ENCODE data around the gene OR4C16. TPM values are rescaled to one million over a fixed set of nuclear protein-coding genes. Genes with fewer than 3 reads are reported as not detected.

Gene OR4C16
- total and polyA plus RNA-seq, 2 of the 13 experiments (the other 11 are each of a cell fraction or from before 2014, with no cell fraction given) = not detected

GRCh38 chr11:55607545-55607944 is 35.6 kb downstream of the OR4C16 start, which contains the start of gene OR4C11:
TSS of gene OR4C11 (minus strand) at chr11:55607645. CDS start at chr11:55604373, 3,272 bp downstream.
- Histone ChIP-seq H3K27ac (ENCODE audit: extremely low read length, insufficient read depth, low read length) (no peak within 1 kb of the TSS), H3K9me3 (ENCODE audit: low read length) (peaks cover 27% of the 10 kb centered on the region; the same call in 1 of the 2 replicates), H3K27me3 (ENCODE audit: control insufficient read depth in 1 of 2, insufficient read depth in 2 of 2, low read length in 2 of 2) (no peaks in the 10 kb centered on the region), H3K9ac (ENCODE audit: insufficient read depth, low read depth, low read length) (no peak within 1 kb of the TSS), H3K4me1 (ENCODE audit: insufficient read depth, low read length) (no peaks in the 10 kb centered on the region), H3K36me3 (replicated peaks in 1 of 2; ENCODE audit: control insufficient read depth in 1 of 2, insufficient read depth in 2 of 2, low read length in 2 of 2) (no peaks in the 10 kb centered on the region), H3K79me2 (ENCODE audit: insufficient read depth, low read length) (no peaks in the 10 kb centered on the region), H2AFZ (ENCODE audit: low read length) (no peak within 1 kb of the TSS), H3K4me3 (replicated peaks in 1 of 3; ENCODE audit: insufficient read depth in 1 of 3, low read depth in 2 of 3, low read length in 3 of 3) (no peak within 1 kb of the TSS), H4K20me1 (ENCODE audit: insufficient read depth, low read length) (no peaks in the 10 kb centered on the region), H3K4me2 (ENCODE audit: low read depth, low read length) (no peak within 1 kb of the TSS)
- ATAC-seq (no peak), DNase-seq (ENCODE audit: low spot score) (no peak), FAIRE-seq (no peak)
- WGBS (ENCODE audit: low lambda C conversion rate) = 0% methylated on average over 2 of the region's 2 CpGs
- CTCF ChIA-PET (ENCODE audit: low intra/inter-chr PET ratio, low total read pairs) = no interaction called here
- POLR2A ChIA-PET = no interaction called here
- BruUV-seq (replicated peaks) = no TSS peak
- intact Hi-C loops (cut with micrococcal nuclease; ENCODE audit: unreplicated experiment) = no loop called here
- in situ Hi-C loops (cut with HindIII; ENCODE audit: extremely low pct_ligation_motif_present, low pct_unique_long_range_greater_than_20kb) = no loop called here
- no peak for TF ChIP-seq ZNF503 (CRISPR knock-in tag; IDR thresholded peaks at IDR 0.05)
- TF ChIP-seq NONO (IDR thresholded peaks at IDR 0.05) = no peak
- no peak for TF ChIP-seq NONO (CRISPR knock-in tag; conservative IDR thresholded peaks at IDR 0.05)
- TF ChIP-seq PAWR (CRISPR knock-in tag; IDR thresholded peaks at IDR 0.05; ENCODE audit: borderline replicate concordance) = no peak
- no peak for TF ChIP-seq ZC3H4 (CRISPR knock-in tag; IDR thresholded peaks at IDR 0.05; ENCODE audit: borderline replicate concordance)
- TF ChIP-seq TRIM24 (CRISPR knock-in tag; IDR thresholded peaks at IDR 0.05) = no peak
- TF ChIP-seq, protein P1, sequence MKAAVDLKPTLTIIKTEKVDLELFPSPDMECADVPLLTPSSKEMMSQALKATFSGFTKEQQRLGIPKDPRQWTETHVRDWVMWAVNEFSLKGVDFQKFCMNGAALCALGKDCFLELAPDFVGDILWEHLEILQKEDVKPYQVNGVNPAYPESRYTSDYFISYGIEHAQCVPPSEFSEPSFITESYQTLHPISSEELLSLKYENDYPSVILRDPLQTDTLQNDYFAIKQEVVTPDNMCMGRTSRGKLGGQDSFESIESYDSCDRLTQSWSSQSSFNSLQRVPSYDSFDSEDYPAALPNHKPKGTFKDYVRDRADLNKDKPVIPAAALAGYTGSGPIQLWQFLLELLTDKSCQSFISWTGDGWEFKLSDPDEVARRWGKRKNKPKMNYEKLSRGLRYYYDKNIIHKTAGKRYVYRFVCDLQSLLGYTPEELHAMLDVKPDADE (CRISPR knock-in tag; IDR thresholded peaks at IDR 0.05) = no peak
- TF ChIP-seq, protein P2, sequence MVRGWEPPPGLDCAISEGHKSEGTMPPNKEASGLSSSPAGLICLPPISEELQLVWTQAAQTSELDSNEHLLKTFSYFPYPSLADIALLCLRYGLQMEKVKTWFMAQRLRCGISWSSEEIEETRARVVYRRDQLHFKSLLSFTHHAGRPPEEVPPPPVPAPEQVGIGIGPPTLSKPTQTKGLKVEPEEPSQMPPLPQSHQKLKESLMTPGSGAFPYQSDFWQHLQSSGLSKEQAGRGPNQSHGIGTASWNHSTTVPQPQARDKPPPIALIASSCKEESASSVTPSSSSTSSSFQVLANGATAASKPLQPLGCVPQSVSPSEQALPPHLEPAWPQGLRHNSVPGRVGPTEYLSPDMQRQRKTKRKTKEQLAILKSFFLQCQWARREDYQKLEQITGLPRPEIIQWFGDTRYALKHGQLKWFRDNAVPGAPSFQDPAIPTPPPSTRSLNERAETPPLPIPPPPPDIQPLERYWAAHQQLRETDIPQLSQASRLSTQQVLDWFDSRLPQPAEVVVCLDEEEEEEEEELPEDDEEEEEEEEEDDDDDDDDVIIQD (CRISPR knock-in tag; IDR thresholded peaks at IDR 0.05; ENCODE audit: low read depth) = no peak
- TF ChIP-seq ZNF660 (CRISPR knock-in tag; IDR thresholded peaks at IDR 0.05; ENCODE audit: borderline replicate concordance, low read depth) = no peak
- TF ChIP-seq, protein P3, sequence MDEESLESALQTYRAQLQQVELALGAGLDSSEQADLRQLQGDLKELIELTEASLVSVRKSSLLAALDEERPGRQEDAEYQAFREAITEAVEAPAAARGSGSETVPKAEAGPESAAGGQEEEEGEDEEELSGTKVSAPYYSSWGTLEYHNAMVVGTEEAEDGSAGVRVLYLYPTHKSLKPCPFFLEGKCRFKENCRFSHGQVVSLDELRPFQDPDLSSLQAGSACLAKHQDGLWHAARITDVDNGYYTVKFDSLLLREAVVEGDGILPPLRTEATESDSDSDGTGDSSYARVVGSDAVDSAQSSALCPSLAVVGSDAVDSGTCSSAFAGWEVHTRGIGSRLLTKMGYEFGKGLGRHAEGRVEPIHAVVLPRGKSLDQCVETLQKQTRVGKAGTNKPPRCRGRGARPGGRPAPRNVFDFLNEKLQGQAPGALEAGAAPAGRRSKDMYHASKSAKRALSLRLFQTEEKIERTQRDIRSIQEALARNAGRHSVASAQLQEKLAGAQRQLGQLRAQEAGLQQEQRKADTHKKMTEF (CRISPR knock-in tag; IDR thresholded peaks at IDR 0.05) = no peak
- no peak for TF ChIP-seq DPF2 (CRISPR knock-in tag; IDR thresholded peaks at IDR 0.05; ENCODE audit: borderline replicate concordance, low read depth)
- TF ChIP-seq HMGXB4 (CRISPR knock-in tag; IDR thresholded peaks at IDR 0.05; ENCODE audit: borderline replicate concordance in 1 of 2, low read depth in 1 of 2) = no peak
- no peak for TF ChIP-seq MAF1 (CRISPR knock-in tag; IDR thresholded peaks at IDR 0.05; ENCODE audit: borderline replicate concordance)
- TF ChIP-seq ZFP1 (CRISPR knock-in tag; IDR thresholded peaks at IDR 0.05) = no peak
- no peak for TF ChIP-seq RBAK (CRISPR knock-in tag; IDR thresholded peaks at IDR 0.05)
- TF ChIP-seq ZMYM4 (CRISPR knock-in tag; IDR thresholded peaks at IDR 0.05) = no peak
- TF ChIP-seq TMF1 (CRISPR knock-in tag; IDR thresholded peaks at IDR 0.05; ENCODE audit: low read depth) = no peak
- TF ChIP-seq SMAD1 (CRISPR knock-in tag; IDR thresholded peaks at IDR 0.05; ENCODE audit: borderline replicate concordance, low read depth) = no peak

Data from HepG2 (cell line).